ENCODE data around the gene ARPC1A.

DNA sequence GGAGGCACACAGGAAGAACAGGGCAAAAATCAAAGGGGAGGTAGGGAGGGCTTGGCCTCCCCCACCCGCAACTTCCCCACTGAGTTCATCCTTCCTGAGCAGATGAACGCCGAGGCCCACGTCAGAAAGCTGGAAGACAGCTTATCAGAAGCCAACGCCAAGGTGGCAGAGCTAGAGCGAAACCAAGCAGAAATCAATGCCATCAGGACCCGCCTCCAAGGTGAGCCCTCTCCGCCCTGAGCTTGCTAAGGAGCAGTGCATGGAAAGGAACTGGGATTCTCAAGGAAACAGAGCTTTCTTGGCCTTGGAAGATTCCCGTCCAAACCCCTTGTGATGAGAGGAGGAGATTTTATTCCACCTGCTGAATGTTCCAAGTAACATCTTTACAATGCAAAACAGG is 36.5 kb upstream of the ARPC1A start:
- TF ChIP-seq, protein P1, sequence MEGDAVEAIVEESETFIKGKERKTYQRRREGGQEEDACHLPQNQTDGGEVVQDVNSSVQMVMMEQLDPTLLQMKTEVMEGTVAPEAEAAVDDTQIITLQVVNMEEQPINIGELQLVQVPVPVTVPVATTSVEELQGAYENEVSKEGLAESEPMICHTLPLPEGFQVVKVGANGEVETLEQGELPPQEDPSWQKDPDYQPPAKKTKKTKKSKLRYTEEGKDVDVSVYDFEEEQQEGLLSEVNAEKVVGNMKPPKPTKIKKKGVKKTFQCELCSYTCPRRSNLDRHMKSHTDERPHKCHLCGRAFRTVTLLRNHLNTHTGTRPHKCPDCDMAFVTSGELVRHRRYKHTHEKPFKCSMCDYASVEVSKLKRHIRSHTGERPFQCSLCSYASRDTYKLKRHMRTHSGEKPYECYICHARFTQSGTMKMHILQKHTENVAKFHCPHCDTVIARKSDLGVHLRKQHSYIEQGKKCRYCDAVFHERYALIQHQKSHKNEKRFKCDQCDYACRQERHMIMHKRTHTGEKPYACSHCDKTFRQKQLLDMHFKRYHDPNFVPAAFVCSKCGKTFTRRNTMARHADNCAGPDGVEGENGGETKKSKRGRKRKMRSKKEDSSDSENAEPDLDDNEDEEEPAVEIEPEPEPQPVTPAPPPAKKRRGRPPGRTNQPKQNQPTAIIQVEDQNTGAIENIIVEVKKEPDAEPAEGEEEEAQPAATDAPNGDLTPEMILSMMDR (IDR thresholded peaks at IDR 0.05), result no peak
- no peak for TF ChIP-seq POLR2A (IDR thresholded peaks at IDR 0.05)

Data from right lobe of liver (tissue), 4 donors.